CD14-positive monocyte (primary cell): ENCODE results near the gene AEBP2. TPM values are rescaled to one million over a fixed set of nuclear protein-coding genes. Genes with fewer than 3 reads are reported as not detected.
"Not testable (repeated sequence)": the region's sequence is repeated elsewhere in the genome, so short reads cannot be mapped to it uniquely, and the experiment has no call there.

Experiments used
- DNase-seq, 3 donors: peaks; one replicate each; pipeline ENCODE4 v3.0.0-alpha.2; 2011 to 2022
- H2AFZ ChIP-seq: 2 replicates; pipeline ENCODE4 v1.6.0; 2012; ENCODE audit warnings: mild to moderate bottlenecking, low read depth, low read length, inconsistent platforms; ENCODE audit not compliant: insufficient read depth, poor library complexity, severe bottlenecking
- H3K27ac ChIP-seq, 2 donors: 1 replicate in 1 of 2; 2 replicates in 1 of 2; pipeline ENCODE4 v1.5.1; 2012 to 2013; ENCODE audit warnings: low read length in 2 of 2, control low read depth in 1 of 2, inconsistent platforms in 1 of 2, low read depth in 1 of 2, mild to moderate bottlenecking in 1 of 2
- H3K27me3 ChIP-seq, 2 donors: one replicate each; pipeline versions ENCODE4 v1.6.0 to v1.6.1; 2011 to 2013; ENCODE audit warnings: low read length in 2 of 2; ENCODE audit not compliant: control insufficient read depth in 2 of 2, insufficient read depth in 2 of 2
- H3K36me3 ChIP-seq, 2 donors: replicated peaks in 1 of 2; 1 replicate in 1 of 2; 2 replicates in 1 of 2; pipeline versions ENCODE4 v1.5.1 to v1.6.1; 2012 to 2013; ENCODE audit warnings: low read length in 2 of 2, control low read depth in 1 of 2, inconsistent platforms in 1 of 2, mild to moderate bottlenecking in 1 of 2; ENCODE audit not compliant: insufficient read depth in 2 of 2, control insufficient read depth in 1 of 2
- H3K4me1 ChIP-seq, 2 donors: 1 replicate in 1 of 2; 2 replicates in 1 of 2; pipeline versions ENCODE4 v1.5.1 to v1.6.1; 2012 to 2013; ENCODE audit warnings: low read length in 2 of 2, control low read depth in 1 of 2, inconsistent platforms in 1 of 2, mild to moderate bottlenecking in 1 of 2, moderate library complexity in 1 of 2; ENCODE audit not compliant: insufficient read depth in 2 of 2, control insufficient read depth in 1 of 2
- H3K4me2 ChIP-seq: replicated peaks from 2 replicates; pipeline ENCODE3; 2012; ENCODE audit warnings: low read length, moderate library complexity, mild to moderate bottlenecking; ENCODE audit not compliant: poor library complexity, severe bottlenecking; ENCODE audit errors: extremely low read depth
- H3K4me3 ChIP-seq, 3 experiments: fragments of 200-600 bp in 1 of 3; sonication (generic) in 1 of 3; replicated peaks in 1 of 3; 1 replicate in 2 of 3; 2 replicates in 1 of 3; pipeline ENCODE4 v1.5.1; 2011 to 2013; ENCODE audit warnings: low read length in 3 of 3, mild to moderate bottlenecking in 3 of 3, control low read depth in 2 of 3, low read depth in 2 of 3, inconsistent platforms in 1 of 3, moderate library complexity in 1 of 3
- H3K79me2 ChIP-seq: 2 replicates; pipeline ENCODE4 v1.6.0; 2012; ENCODE audit warnings: mild to moderate bottlenecking, control low read depth, inconsistent platforms, low read length, moderate library complexity; ENCODE audit not compliant: insufficient read depth
- H3K9ac ChIP-seq: 2 replicates; pipeline ENCODE4 v1.6.0; 2017; ENCODE audit warnings: low read length, mild to moderate bottlenecking; ENCODE audit not compliant: insufficient read depth, poor library complexity, severe bottlenecking
- H3K9me3 ChIP-seq, 2 donors: replicated peaks in 1 of 2; 1 replicate in 1 of 2; 2 replicates in 1 of 2; pipeline versions ENCODE4 v1.5.1 to v1.6.1; 2012 to 2013; ENCODE audit warnings: low read length in 2 of 2, control low read depth in 1 of 2; ENCODE audit not compliant: control insufficient read depth in 1 of 2, insufficient read depth in 1 of 2
- H4K20me1 ChIP-seq: 2 replicates; pipeline ENCODE4 v1.6.0; 2012; ENCODE audit warnings: mild to moderate bottlenecking, low read length, control low read depth, moderate library complexity; ENCODE audit not compliant: insufficient read depth
- H3K27ac Mint-ChIP-seq, 7 donors: one replicate each; pipeline ENCODE4 v1.8.0; 2020; ENCODE audit warnings: mild to moderate bottlenecking in 7 of 7, mixed read lengths in 7 of 7, moderate library complexity in 6 of 7, inconsistent platforms in 2 of 7
- H3K27me3 Mint-ChIP-seq, 3 donors: one replicate each; pipeline ENCODE4 v1.8.0; 2021 to 2022; ENCODE audit warnings: low read depth in 3 of 3, mild to moderate bottlenecking in 3 of 3, mixed read lengths in 3 of 3, moderate library complexity in 3 of 3, inconsistent platforms in 1 of 3
- H3K36me3 Mint-ChIP-seq, 2 donors: one replicate each; pipeline ENCODE4 v1.8.0; 2020; ENCODE audit warnings: mixed read lengths in 2 of 2, inconsistent platforms in 1 of 2, mild to moderate bottlenecking in 1 of 2
- H3K4me1 Mint-ChIP-seq: one replicate; pipeline ENCODE4 v1.8.0; 2020; ENCODE audit warnings: mild to moderate bottlenecking, mixed read lengths
- H3K4me3 Mint-ChIP-seq, 2 donors: one replicate each; pipeline ENCODE4 v1.8.0; 2020; ENCODE audit warnings: mild to moderate bottlenecking in 2 of 2, mixed read lengths in 2 of 2, moderate library complexity in 1 of 2
- H3K9me3 Mint-ChIP-seq, 7 donors: one replicate each; pipeline ENCODE4 v1.8.0; 2020 to 2022; ENCODE audit warnings: mixed read lengths in 7 of 7, mild to moderate bottlenecking in 6 of 7, moderate library complexity in 6 of 7, inconsistent platforms in 2 of 7
- CTCF ChIP-seq: fragments of 200-600 bp; IDR thresholded peaks from one replicate; pipeline ENCODE4 v1.8.0; 2022; ENCODE audit warnings: antibody characterized with exemption, mild to moderate bottlenecking
- WGBS: methylation state at CpG from one replicate; pipeline ENCODE4 v1.1.5; 2013; ENCODE audit warnings: missing lambda C conversion rate; ENCODE audit not compliant: insufficient coverage; 5-methylcytosine and 5-hydroxymethylcytosine counted together
- intact Hi-C, 2 donors: fragments of 100-400 bp; cut with micrococcal nuclease; formaldehyde crosslinking; loops; one replicate each; pipeline versions ENCODE4 v1.15.0 to v1.15.1; 2023
- polyA plus RNA-seq, 3 donors: library from polyadenylated mRNA; depleted of rRNA in 1 of 3; unstranded in 2 of 3; stranded (reverse) in 1 of 3; fragments of 300-500 nt in 2 of 3; fragments of >200 nt in 1 of 3; fragmentation: Illumina TruSeq in 2 of 3; gene quantifications; 1 replicate in 2 of 3; 2 replicates in 1 of 3; pipeline ENCODE4 v1.2.3, GENCODE V29; 2012 to 2021

Gene AEBP2
- polyA plus RNA-seq, 3 donors = 3.0 to 8.0 (median 4.4) TPM

- Histone ChIP-seq H2AFZ (no peak overlapping the region), H4K20me1 (no peaks in the 10 kb centered on the region), H3K4me1 (no peaks in the 10 kb centered on the region), H3K27me3 (no peaks in the 10 kb centered on the region), H3K79me2 (no peaks in the 10 kb centered on the region), H3K27ac (no peak overlapping the region), H3K36me3 (no peaks in the 10 kb centered on the region), H3K9me3 (no peaks in the 10 kb centered on the region), H3K4me3 (no peak overlapping the region), H3K4me2 (no peak overlapping the region), H3K9ac (no peak overlapping the region)
- Mint-ChIP-seq H3K27ac (no peak overlapping the region), H3K9me3 (peaks cover 0 to 7% (median 0%) of the 10 kb centered on the region in 7 donors), H3K4me1 (no peaks in the 10 kb centered on the region), H3K27me3 (no peaks in the 10 kb centered on the region), H3K4me3 (no peak overlapping the region), H3K36me3 (no peaks in the 10 kb centered on the region)
- no peak for DNase-seq
- WGBS = 93% methylated on average over 4 of the region's 10 CpGs
- intact Hi-C loops = no loop called here
- TF ChIP-seq CTCF = no peak
Measured at GRCh38 chr12:19411234-19412204, 27.8 kb upstream of the AEBP2 start.

- H3K36me3 Mint-ChIP-seq = no peaks in the 10 kb centered on the region
- intact Hi-C loops = no loop called here
- H3K4me3 ChIP-seq = no peak overlapping the region
- TF ChIP-seq CTCF = no peak
- H3K4me1 ChIP-seq = no peaks in the 10 kb centered on the region
- H3K9me3 Mint-ChIP-seq = peaks cover 0 to 8% (median 6%) of the 10 kb centered on the region in 7 donors
- peaks cover 0 to 4% (median 0%) of the 10 kb centered on the region in 3 donors for H3K27me3 Mint-ChIP-seq
- H3K27ac ChIP-seq = no peak overlapping the region
- H3K9me3 ChIP-seq = no peaks in the 10 kb centered on the region
- DNase-seq = no peak
- no peak overlapping the region for H3K27ac Mint-ChIP-seq
- H3K27me3 ChIP-seq = no peaks in the 10 kb centered on the region
- no peaks in the 10 kb centered on the region for H3K4me1 Mint-ChIP-seq
- no peaks in the 10 kb centered on the region for H3K36me3 ChIP-seq
- H3K9ac ChIP-seq = no peak overlapping the region
- H3K4me2 ChIP-seq = no peak overlapping the region
- no peaks in the 10 kb centered on the region for H4K20me1 ChIP-seq
- H3K79me2 ChIP-seq = no peaks in the 10 kb centered on the region
- 99% methylated on average over 21 of the region's 23 CpGs for WGBS
- H3K4me3 Mint-ChIP-seq = no peak overlapping the region
- H2AFZ ChIP-seq = no peak overlapping the region
Measured at GRCh38 chr12:19412844-19413243, 26.4 kb upstream of the AEBP2 start.

GRCh38 chr12:19413582-19413981 is 25.7 kb upstream of the AEBP2 start:
- H3K27ac ChIP-seq, H3K36me3 Mint-ChIP-seq, H3K27me3 Mint-ChIP-seq, H3K79me2 ChIP-seq, H3K27ac Mint-ChIP-seq, H3K27me3 ChIP-seq, DNase-seq, H3K4me1 ChIP-seq, H3K36me3 ChIP-seq, H3K4me2 ChIP-seq, H3K4me3 Mint-ChIP-seq, H3K4me3 ChIP-seq, H3K4me1 Mint-ChIP-seq, H2AFZ ChIP-seq, H4K20me1 ChIP-seq, H3K9me3 Mint-ChIP-seq, intact Hi-C loops, H3K9me3 ChIP-seq, H3K9ac ChIP-seq: not testable (repeated sequence)
- no CpG with 5 or more reads among the region's 5 CpGs for WGBS
